Transverse colon (tissue), 4 donors: ENCODE measurements around the gene NEK9.

ENCODE experiments used
- EP300 ChIP-seq: sonication (generic); formaldehyde crosslinking; IDR thresholded peaks from one replicate; pipeline ENCODE4 v1.6.1; 2017; ENCODE audit warnings: antibody characterized with exemption, low read depth
- POLR2A ChIP-seq: fragments of 450-650 bp; IDR thresholded peaks from one replicate; pipeline ENCODE4 v1.6.1; 2016; ENCODE audit warnings: antibody characterized with exemption, mild to moderate bottlenecking, moderate library complexity
- POLR2AphosphoS5 ChIP-seq, 3 donors: sonication (generic); formaldehyde crosslinking; IDR thresholded peaks; one replicate each; pipeline ENCODE4 v1.6.1; 2016; ENCODE audit warnings: antibody characterized with exemption in 3 of 3
- TF ChIP-seq, protein P1 (sequence below), 5 experiments: fragments of 200-600 bp in 3 of 5; fragments of 450-650 bp in 2 of 5; sonication (generic) in 3 of 5; IDR thresholded peaks; 1 replicate in 2 of 5; 2 replicates in 3 of 5; pipeline ENCODE4 v1.5.1; 2016 to 2017; ENCODE audit warnings: antibody characterized with exemption in 5 of 5, inconsistent platforms in 3 of 5, mild to moderate bottlenecking in 2 of 5, moderate library complexity in 1 of 5

DNA sequence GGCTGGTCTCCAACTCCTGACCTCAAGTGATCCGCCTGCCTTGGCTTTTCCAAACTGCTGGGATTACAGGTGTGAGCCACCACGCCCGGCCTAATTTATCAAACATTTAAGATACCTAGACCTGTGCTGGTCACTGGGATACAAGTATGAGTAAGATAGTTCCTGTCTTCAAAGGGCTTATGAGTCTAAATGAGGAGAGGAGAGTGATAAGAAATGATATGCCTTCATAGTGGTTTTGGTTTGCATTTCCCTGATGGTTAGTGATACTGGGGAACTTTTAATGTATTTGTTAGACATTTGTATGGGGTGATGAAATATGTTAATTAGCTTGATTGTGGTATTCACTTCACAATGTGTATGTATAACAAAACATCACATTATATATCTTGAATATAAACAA lies 28.3 kb upstream of the NEK9 start:
- TF ChIP-seq POLR2A (no peak), EP300 (no peak), POLR2AphosphoS5 (IDR thresholded peaks at IDR 0.05) (no peak)
- TF ChIP-seq, protein P1, sequence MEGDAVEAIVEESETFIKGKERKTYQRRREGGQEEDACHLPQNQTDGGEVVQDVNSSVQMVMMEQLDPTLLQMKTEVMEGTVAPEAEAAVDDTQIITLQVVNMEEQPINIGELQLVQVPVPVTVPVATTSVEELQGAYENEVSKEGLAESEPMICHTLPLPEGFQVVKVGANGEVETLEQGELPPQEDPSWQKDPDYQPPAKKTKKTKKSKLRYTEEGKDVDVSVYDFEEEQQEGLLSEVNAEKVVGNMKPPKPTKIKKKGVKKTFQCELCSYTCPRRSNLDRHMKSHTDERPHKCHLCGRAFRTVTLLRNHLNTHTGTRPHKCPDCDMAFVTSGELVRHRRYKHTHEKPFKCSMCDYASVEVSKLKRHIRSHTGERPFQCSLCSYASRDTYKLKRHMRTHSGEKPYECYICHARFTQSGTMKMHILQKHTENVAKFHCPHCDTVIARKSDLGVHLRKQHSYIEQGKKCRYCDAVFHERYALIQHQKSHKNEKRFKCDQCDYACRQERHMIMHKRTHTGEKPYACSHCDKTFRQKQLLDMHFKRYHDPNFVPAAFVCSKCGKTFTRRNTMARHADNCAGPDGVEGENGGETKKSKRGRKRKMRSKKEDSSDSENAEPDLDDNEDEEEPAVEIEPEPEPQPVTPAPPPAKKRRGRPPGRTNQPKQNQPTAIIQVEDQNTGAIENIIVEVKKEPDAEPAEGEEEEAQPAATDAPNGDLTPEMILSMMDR (IDR thresholded peaks at IDR 0.05), result no peak
